ENCODE results near the gene POU3F3. TPM values are rescaled to one million over a fixed set of nuclear protein-coding genes. Genes with fewer than 3 reads are reported as not detected.

The POU3F3 gene
- not detected for total RNA-seq
- polyA plus RNA-seq, result not detected

- H3K27me3 ChIP-seq (ENCODE audit: insufficient read depth, low read length), result peaks cover 41% of the 10 kb centered on the region
- H3K4me1 ChIP-seq (ENCODE audit: insufficient read depth, low read length), result peaks cover 31% of the 10 kb centered on the region
- Mint-ChIP-seq H3K4me1 (peaks cover 27 to 51% (median 36%) of the 10 kb centered on the region in 4 donors), H3K9me3 (peaks cover 0 to 30% (median 13%) of the 10 kb centered on the region in 8 donors), H3K27me3 (peaks cover 54 to 62% of the 10 kb centered on the region in 2 donors), H3K27ac (peak within 1 kb of the TSS in 3 of 7 donors; percentile 29 to 77 (median 64)), H3K4me3 (peak within 1 kb of the TSS; percentile 75 to 92 (median 84)), H3K36me3 (peaks cover 0 to 4% of the 10 kb centered on the region in 2 donors)
- no peaks in the 10 kb centered on the region for H3K36me3 ChIP-seq (ENCODE audit: insufficient read depth, low read length)
- POLR2A ChIA-PET (ENCODE audit: partially characterized antibody), result no interaction called here
- H3K4me3 ChIP-seq (ENCODE audit: low read length in 2 of 2), result peak within 1 kb of the TSS in 1 of 2 donors; percentile 24
- H3K27ac ChIP-seq (ENCODE audit: low read depth, low read length), result no peak within 1 kb of the TSS
- CTCF ChIA-PET (ENCODE audit: partially characterized antibody), result no interaction called here
- DNase-seq, result no peak
- intact Hi-C loops (cut with micrococcal nuclease), result no loop called here
- no peaks in the 10 kb centered on the region for H3K9me3 ChIP-seq (ENCODE audit: control insufficient read depth in 1 of 2, low read length in 2 of 2)
These were observed at the start of gene POU3F3 for GRCh38 chr2:104853534-104854497. TSS of gene POU3F3 (plus strand) at chr2:104854115. CDS start at chr2:104855511, 1,396 bp downstream.

GRCh38 chr2:104804148-104804890 is 49.6 kb upstream of the POU3F3 start:
- no peak for DNase-seq
- POLR2A ChIA-PET (ENCODE audit: partially characterized antibody), result no interaction called here
- Histone ChIP-seq H3K4me1 (ENCODE audit: insufficient read depth, low read length) (no peaks in the 10 kb centered on the region), H3K4me3 (ENCODE audit: low read length in 2 of 2) (no peak overlapping the region), H3K27me3 (ENCODE audit: insufficient read depth, low read length) (no peaks in the 10 kb centered on the region), H3K9me3 (ENCODE audit: control insufficient read depth in 1 of 2, low read length in 2 of 2) (no peaks in the 10 kb centered on the region), H3K36me3 (ENCODE audit: insufficient read depth, low read length) (no peaks in the 10 kb centered on the region), H3K27ac (ENCODE audit: low read depth, low read length) (no peak overlapping the region)
- Mint-ChIP-seq H3K4me3 (no peak overlapping the region), H3K36me3 (no peaks in the 10 kb centered on the region), H3K27me3 (peaks cover 0 to 2% of the 10 kb centered on the region in 2 donors), H3K4me1 (no peaks in the 10 kb centered on the region), H3K9me3 (peaks cover 2 to 9% (median 6%) of the 10 kb centered on the region in 8 donors), H3K27ac (no peak overlapping the region)
- CTCF ChIA-PET (ENCODE audit: partially characterized antibody), result no interaction called here
- intact Hi-C loops (cut with micrococcal nuclease), result no loop called here

- no peaks in the 10 kb centered on the region for H3K9me3 ChIP-seq (ENCODE audit: control insufficient read depth in 1 of 2, low read length in 2 of 2)
- ChIA-PET CTCF (ENCODE audit: partially characterized antibody) (no interaction called here), POLR2A (ENCODE audit: partially characterized antibody) (no interaction called here)
- Mint-ChIP-seq H3K27ac (no peak overlapping the region), H3K4me3 (no peak overlapping the region), H3K27me3 (peaks cover 0 to 2% of the 10 kb centered on the region in 2 donors), H3K4me1 (no peaks in the 10 kb centered on the region), H3K36me3 (no peaks in the 10 kb centered on the region), H3K9me3 (peaks cover 0 to 8% (median under 1%) of the 10 kb centered on the region in 8 donors)
- intact Hi-C loops (cut with micrococcal nuclease), result no loop called here
- H3K4me1 ChIP-seq (ENCODE audit: insufficient read depth, low read length), result no peaks in the 10 kb centered on the region
- no peaks in the 10 kb centered on the region for H3K27me3 ChIP-seq (ENCODE audit: insufficient read depth, low read length)
- no peak overlapping the region for H3K4me3 ChIP-seq (ENCODE audit: low read length in 2 of 2)
- DNase-seq, result no peak
- H3K36me3 ChIP-seq (ENCODE audit: insufficient read depth, low read length), result no peaks in the 10 kb centered on the region
- no peak overlapping the region for H3K27ac ChIP-seq (ENCODE audit: low read depth, low read length)
These were observed 41.6 kb upstream of the POU3F3 start for GRCh38 chr2:104812286-104812685.

GRCh38 chr2:104816143-104816542 is 37.8 kb upstream of the POU3F3 start:
- Histone ChIP-seq H3K9me3 (ENCODE audit: control insufficient read depth in 1 of 2, low read length in 2 of 2) (no peaks in the 10 kb centered on the region), H3K27me3 (ENCODE audit: insufficient read depth, low read length) (no peaks in the 10 kb centered on the region), H3K4me3 (ENCODE audit: low read length in 2 of 2) (no peak overlapping the region), H3K36me3 (ENCODE audit: insufficient read depth, low read length) (no peaks in the 10 kb centered on the region), H3K27ac (ENCODE audit: low read depth, low read length) (no peak overlapping the region), H3K4me1 (ENCODE audit: insufficient read depth, low read length) (no peaks in the 10 kb centered on the region)
- Mint-ChIP-seq H3K4me3 (no peak overlapping the region), H3K27me3 (peaks cover 3 to 7% of the 10 kb centered on the region in 2 donors), H3K27ac (no peak overlapping the region), H3K4me1 (no peaks in the 10 kb centered on the region), H3K36me3 (no peaks in the 10 kb centered on the region), H3K9me3 (peaks cover 0 to 3% (median 0%) of the 10 kb centered on the region in 8 donors)
- CTCF ChIA-PET (ENCODE audit: partially characterized antibody), result interaction anchor here (0.7 kb wide), 1 partner anchor 20 kb away, joined by 3 read pairs; no protein-coding TSS in a partner anchor
- POLR2A ChIA-PET (ENCODE audit: partially characterized antibody), result no interaction called here
- intact Hi-C loops (cut with micrococcal nuclease), result no loop called here
- no peak for DNase-seq

- intact Hi-C loops (cut with micrococcal nuclease), result no loop called here
- H3K9me3 Mint-ChIP-seq, result peaks cover 0 to 3% (median 0%) of the 10 kb centered on the region in 8 donors
- no peaks in the 10 kb centered on the region for H3K36me3 Mint-ChIP-seq
- no peak overlapping the region for H3K4me3 Mint-ChIP-seq
- H3K4me3 ChIP-seq (ENCODE audit: low read length in 2 of 2), result no peak overlapping the region
- ChIA-PET CTCF (ENCODE audit: partially characterized antibody) (no interaction called here), POLR2A (ENCODE audit: partially characterized antibody) (no interaction called here)
- peaks cover 3 to 7% of the 10 kb centered on the region in 2 donors for H3K27me3 Mint-ChIP-seq
- no peaks in the 10 kb centered on the region for H3K4me1 Mint-ChIP-seq
- no peak for DNase-seq
- H3K27ac Mint-ChIP-seq, result no peak overlapping the region
- H3K36me3 ChIP-seq (ENCODE audit: insufficient read depth, low read length), result no peaks in the 10 kb centered on the region
- H3K4me1 ChIP-seq (ENCODE audit: insufficient read depth, low read length), result no peaks in the 10 kb centered on the region
- no peaks in the 10 kb centered on the region for H3K9me3 ChIP-seq (ENCODE audit: control insufficient read depth in 1 of 2, low read length in 2 of 2)
- no peaks in the 10 kb centered on the region for H3K27me3 ChIP-seq (ENCODE audit: insufficient read depth, low read length)
- H3K27ac ChIP-seq (ENCODE audit: low read depth, low read length), result no peak overlapping the region
These were observed 35.7 kb upstream of the POU3F3 start for GRCh38 chr2:104818264-104818663.

- intact Hi-C loops (cut with micrococcal nuclease), result no loop called here
- CTCF ChIA-PET (ENCODE audit: partially characterized antibody), result no interaction called here
- POLR2A ChIA-PET (ENCODE audit: partially characterized antibody), result no interaction called here
- Histone ChIP-seq H3K27ac (ENCODE audit: low read depth, low read length) (no peak overlapping the region), H3K4me1 (ENCODE audit: insufficient read depth, low read length) (no peaks in the 10 kb centered on the region), H3K27me3 (ENCODE audit: insufficient read depth, low read length) (no peaks in the 10 kb centered on the region), H3K4me3 (ENCODE audit: low read length in 2 of 2) (no peak overlapping the region), H3K9me3 (ENCODE audit: control insufficient read depth in 1 of 2, low read length in 2 of 2) (peaks cover 0 to 3% of the 10 kb centered on the region in 2 donors), H3K36me3 (ENCODE audit: insufficient read depth, low read length) (no peaks in the 10 kb centered on the region)
- no peak for DNase-seq
- Mint-ChIP-seq H3K4me3 (no peak overlapping the region), H3K4me1 (peaks cover 0 to 1% (median 0%) of the 10 kb centered on the region in 4 donors), H3K27ac (no peak overlapping the region), H3K27me3 (peaks cover 3 to 7% of the 10 kb centered on the region in 2 donors), H3K9me3 (peaks cover 0 to 5% (median under 1%) of the 10 kb centered on the region in 8 donors), H3K36me3 (no peaks in the 10 kb centered on the region)
These were observed 33.8 kb upstream of the POU3F3 start for GRCh38 chr2:104820126-104820525.

Data from CD4-positive, alpha-beta memory T cell (primary cell).